GM21619 (cell line): ENCODE measurements around the gene PRKG1.

ENCODE experiments used
- ATAC-seq: cut with Tn5 transposase; IDR thresholded peaks from one replicate; pipeline ENCODE4 v1.9.1; 2021; ENCODE audit not compliant: unreplicated experiment

The PRKG1 gene

GRCh38 chr10:51630640-51631005, 556.3 kb downstream of the PRKG1 start:
- no peak for ATAC-seq

DNA sequence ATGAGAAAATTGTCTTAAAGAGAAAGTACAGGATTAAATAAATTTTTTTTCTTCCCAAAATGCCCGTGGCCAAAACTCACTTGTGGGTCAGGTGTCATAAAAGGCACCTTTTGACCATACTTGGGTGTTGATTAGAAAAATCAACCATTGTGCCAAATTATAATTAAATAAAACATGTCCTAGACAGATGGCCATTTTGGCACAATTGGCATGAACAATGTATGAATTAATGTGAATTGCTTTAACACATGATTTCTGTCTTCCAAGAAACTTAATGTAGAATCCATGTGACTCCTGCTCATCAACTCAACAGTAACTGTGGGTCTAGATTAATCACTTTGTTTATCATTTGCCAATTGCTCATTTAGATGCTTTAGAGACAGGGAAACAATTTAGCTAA, 561.1 kb downstream of the PRKG1 start:
- ATAC-seq = no peak

DNA sequence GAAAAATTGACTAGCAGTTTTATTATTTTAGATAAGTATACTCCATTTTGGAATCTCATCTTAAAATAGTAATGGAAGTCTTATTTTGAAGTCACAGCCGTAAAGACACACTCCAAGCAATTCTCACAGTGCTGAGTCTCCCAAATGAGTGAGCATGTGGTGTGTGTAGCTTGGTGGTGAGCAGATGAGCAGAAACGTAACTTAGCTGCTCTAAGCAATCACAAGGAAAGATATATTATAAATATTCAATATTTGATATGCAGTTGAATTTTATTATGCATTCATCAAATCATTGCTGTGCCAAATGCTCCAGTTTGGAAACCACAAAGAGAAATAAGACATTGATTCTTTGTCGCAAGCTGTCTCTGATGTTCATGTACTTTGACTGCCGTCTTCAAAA, 563.9 kb downstream of the PRKG1 start:
- ATAC-seq = no peak

DNA sequence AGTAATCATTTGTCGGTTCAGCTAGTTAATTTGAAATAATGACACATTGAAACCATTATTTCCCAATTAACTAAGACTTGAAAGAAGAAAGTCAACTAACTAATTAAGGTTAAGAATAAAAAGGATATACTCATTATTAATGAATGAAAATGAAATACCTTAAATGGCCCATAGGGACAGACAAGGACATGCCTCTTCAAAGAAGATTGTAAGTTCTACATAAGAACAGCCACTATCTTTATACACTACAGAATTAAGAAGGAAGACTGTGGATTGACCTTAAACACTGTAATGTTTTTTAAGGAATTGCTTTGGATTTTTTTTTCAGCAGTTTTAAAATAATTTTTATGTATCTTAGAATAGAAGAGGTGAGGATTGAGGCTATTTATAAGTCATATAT, 564.5 kb downstream of the PRKG1 start:
- ATAC-seq = no peak

GRCh38 chr10:51640120-51640819, 566.0 kb downstream of the PRKG1 start:
- ATAC-seq = no peak

GRCh38 chr10:51642581-51642980, 568.3 kb downstream of the PRKG1 start:
- ATAC-seq = no peak

DNA sequence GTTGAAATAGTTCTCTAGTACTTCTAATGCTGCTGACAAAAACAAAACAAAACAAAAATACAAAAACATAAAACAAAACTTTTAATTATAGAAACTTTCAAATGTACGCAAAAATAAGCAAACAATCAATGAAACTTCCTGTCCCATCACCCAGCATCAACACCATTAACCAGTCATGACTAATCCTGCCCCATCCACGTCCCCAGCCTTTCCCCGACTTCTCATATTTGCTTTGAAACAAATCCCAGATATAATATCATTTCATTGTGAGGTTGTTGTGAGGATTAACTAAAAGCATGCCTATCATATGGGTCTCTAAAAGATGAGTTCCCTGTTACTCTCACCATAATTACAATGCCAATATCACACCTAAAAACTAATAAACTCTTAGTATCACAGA, 569.4 kb downstream of the PRKG1 start:
- ATAC-seq = no peak

DNA sequence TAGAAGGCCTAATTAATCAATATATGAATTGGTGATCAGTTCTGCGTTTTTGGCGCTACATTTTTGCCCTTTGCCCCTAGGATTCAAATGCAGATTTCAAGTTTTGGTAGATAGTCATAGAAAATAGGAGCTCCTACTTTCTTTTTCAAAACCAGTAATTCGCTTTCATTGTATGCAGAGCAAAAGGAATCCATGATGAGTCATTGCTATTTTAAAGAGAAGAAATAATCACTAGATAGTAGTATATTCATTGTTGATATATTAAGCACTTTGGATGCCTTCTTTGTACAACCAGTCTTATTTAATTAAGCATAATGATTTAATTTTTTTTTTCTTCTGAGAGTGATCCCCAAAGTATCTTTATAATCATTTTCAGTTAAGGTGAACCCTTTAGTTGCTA, 574.8 kb downstream of the PRKG1 start:
- no peak for ATAC-seq

DNA sequence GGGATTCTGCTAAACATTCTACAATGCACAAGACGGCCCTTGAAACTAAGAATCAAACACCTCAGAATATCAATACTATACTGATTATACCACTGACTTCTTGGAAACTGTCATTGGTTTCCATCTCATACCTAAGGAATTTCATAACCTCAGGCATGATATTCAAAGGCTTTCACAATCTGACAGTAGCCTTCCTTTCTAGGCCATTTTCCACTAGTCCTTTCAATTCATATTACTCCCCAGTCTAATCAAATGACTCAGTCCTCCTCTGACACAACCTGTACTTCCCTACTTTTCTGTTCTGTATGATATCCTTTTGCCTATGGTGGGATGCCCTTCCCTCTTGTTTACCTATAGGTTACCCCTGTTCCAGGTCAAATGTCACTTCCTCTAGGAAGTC, 576.8 kb downstream of the PRKG1 start:
- ATAC-seq = no peak

GRCh38 chr10:51653025-51653424, 578.7 kb downstream of the PRKG1 start:
- no peak for ATAC-seq

GRCh38 chr10:51654918-51655317, 580.6 kb downstream of the PRKG1 start:
- ATAC-seq = no peak

DNA sequence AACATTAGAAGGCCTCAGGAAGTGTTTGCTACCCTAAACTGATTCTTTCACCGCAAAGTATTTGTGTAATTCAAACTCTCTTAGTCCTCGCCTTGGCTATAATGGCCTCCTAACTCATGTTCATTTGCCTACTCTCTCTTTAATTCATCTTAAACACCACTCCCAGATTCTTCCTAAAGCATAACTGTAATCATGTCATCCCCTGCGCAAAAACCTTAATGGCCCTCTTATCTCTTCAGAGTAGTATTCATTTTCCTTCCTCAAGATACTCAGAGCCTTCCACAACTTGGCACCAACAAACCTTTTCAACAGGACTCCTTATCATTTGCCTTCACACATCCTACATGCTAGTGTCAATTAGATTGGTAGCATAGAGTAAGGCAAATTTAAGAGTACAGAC, 582.2 kb downstream of the PRKG1 start:
- no peak for ATAC-seq

- ATAC-seq = no peak
These were observed 583.7 kb downstream of the PRKG1 start for GRCh38 chr10:51658000-51658399.

DNA sequence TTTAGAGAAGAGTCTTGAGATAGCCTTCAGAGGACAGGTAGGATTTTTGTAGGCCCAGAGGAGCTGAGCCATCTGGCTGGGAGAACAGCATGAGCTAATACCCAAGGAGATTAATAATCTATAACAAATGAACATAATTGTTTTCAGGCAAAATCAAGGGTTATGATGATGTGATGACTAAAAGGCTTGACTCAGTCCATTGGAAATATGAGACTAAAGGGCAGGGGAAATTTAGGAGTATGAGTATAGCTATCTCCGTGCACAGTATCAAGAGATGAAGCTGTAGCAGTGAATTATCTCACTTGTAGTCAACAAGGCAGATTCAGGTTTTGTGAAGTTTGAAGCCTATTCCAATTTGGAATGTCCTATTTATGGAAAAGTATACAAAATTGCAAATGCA, 585.1 kb downstream of the PRKG1 start:
- ATAC-seq = no peak

DNA sequence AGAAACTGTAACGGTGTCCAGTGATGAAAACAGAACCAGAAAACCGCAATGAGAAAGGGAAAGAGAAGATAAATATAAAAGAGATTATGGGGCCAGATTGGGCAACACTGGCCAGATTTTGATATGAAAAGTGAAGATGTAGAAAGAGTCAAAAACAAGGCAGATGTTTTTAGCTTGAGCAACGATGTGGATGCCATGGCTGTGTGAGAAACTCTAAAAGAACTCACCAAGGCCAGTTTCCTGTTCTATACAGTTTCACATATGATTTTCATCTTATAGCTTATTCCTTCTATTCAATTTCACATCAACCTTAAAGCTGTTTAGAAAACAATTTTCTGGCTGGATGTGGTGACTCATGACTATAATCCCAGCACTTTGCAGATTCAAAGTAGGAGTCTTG, 588.8 kb downstream of the PRKG1 start:
- no peak for ATAC-seq

- ATAC-seq = no peak
These were observed 592.2 kb downstream of the PRKG1 start for GRCh38 chr10:51666456-51666855.

GRCh38 chr10:51667678-51668335, 593.5 kb downstream of the PRKG1 start:
- ATAC-seq = no peak

DNA sequence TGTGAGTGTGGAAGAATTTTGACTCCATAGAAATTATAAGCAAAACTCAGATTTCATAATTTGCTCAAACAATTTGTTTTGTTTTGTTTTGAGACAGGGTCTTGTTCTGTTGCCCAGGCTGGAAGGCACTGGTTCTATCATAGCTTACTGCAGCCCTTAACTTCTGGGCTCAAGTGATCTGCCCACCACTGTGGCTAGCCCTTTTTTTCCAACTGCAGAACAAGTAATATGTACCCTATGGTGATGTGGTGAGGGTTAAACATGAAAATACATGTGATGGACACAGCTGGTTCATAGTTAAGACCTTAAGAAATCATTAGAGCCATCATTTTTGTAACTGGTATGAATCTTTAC, 594.0 kb downstream of the PRKG1 start:
- ATAC-seq = no peak

DNA sequence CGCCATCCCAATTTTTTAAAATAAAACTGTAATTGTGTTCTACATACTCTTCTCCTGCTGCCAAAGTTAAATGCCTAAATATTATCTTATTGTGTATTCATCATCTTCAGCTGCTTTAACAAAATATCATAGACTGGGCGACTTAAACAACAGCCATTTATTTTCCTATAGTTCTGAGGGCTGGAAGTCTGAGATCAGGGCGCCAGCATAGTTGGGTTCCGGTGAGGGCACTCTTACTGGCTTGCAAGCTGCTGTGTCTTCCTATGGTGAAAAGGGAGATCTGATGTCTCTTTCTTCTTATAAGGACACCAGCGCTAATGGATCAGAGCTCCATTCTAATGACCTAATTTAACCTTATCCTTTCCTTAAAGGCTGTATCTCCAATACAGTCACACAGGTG, 594.8 kb downstream of the PRKG1 start:
- no peak for ATAC-seq

- no peak for ATAC-seq
These were observed 597.8 kb downstream of the PRKG1 start for GRCh38 chr10:51672039-51672535.

- ATAC-seq = no peak
These were observed 600.8 kb downstream of the PRKG1 start for GRCh38 chr10:51675088-51675487.

- ATAC-seq = no peak
These were observed 605.6 kb downstream of the PRKG1 start for GRCh38 chr10:51679841-51680240.
